Measurements from ENCODE around the gene MGMT.

- TF ChIP-seq CTCF (IDR thresholded peaks at IDR 0.05) (no peak), POLR2A (IDR thresholded peaks at IDR 0.05; ENCODE audit: low read depth) (no peak), POLR2AphosphoS5 (IDR thresholded peaks at IDR 0.05) (no peak), EP300 (IDR thresholded peaks at IDR 0.05) (no peak)
Measured at GRCh38 chr10:129622291-129622690, 155.2 kb downstream of the MGMT start.
